Caco-2 (cell line): ENCODE data around the gene SRI. TPM values are rescaled to one million over a fixed set of nuclear protein-coding genes. Genes with fewer than 3 reads are reported as not detected.

Source experiments
- BruUV-seq: library from RNA; stranded (reverse); fragments of 400-500 nt; replicated peaks from 2 replicates; lab custom pipeline; 2021; lab: Mats Ljungman, UMichigan
- CTCF ChIA-PET: fragments of 300-600 bp; sonication (Branson Sonifier 250); formaldehyde crosslinking; loops from one replicate; lab custom pipeline; 2022; ENCODE audit warnings: antibody characterized with exemption; lab: Charles Lee
- POLR2A ChIA-PET: fragments of 300-600 bp; sonication (Branson Sonifier 250); formaldehyde crosslinking; loops from one replicate; lab custom pipeline; 2022; ENCODE audit warnings: antibody characterized with exemption; lab: Charles Lee
- DNase-seq, 2 experiments: peaks; one replicate each; pipeline versions ENCODE4 v3.0.0 to v3.0.0-alpha.2; 2020 to 2022
- H3K27me3 ChIP-seq: replicated peaks from 2 replicates; pipeline ENCODE4 v1.6.0; 2011; ENCODE audit warnings: low read length; ENCODE audit not compliant: control insufficient read depth, insufficient read depth
- H3K36me3 ChIP-seq: 2 replicates; pipeline ENCODE4 v1.5.1; 2011; ENCODE audit warnings: low read length; ENCODE audit not compliant: control insufficient read depth, insufficient read depth
- H3K4me1 ChIP-seq: fragments of 250-450 bp; sonication (Bioruptor Pico); 2 replicates; pipeline ENCODE4 v1.5.1; 2020; ENCODE audit warnings: mild to moderate bottlenecking
- H3K4me3 ChIP-seq: 2 replicates; pipeline ENCODE4 v1.5.1; 2011; ENCODE audit warnings: low read depth, mild to moderate bottlenecking, control low read depth, low read length
- H3K9me3 ChIP-seq: fragments of 250-450 bp; sonication (Bioruptor Pico); 2 replicates; pipeline ENCODE4 v1.5.1; 2020; ENCODE audit warnings: mild to moderate bottlenecking, moderate library complexity
- H3K27ac Mint-ChIP-seq: one replicate; pipeline ENCODE4 v1.8.0; 2022; ENCODE audit warnings: mixed read lengths; ENCODE audit not compliant: unreplicated experiment
- H3K27me3 Mint-ChIP-seq: one replicate; pipeline ENCODE4 v1.8.0; 2022; ENCODE audit warnings: mixed read lengths; ENCODE audit not compliant: insufficient read depth, unreplicated experiment
- H3K36me3 Mint-ChIP-seq: one replicate; pipeline ENCODE4 v1.8.0; 2022; ENCODE audit warnings: mild to moderate bottlenecking, mixed read lengths; ENCODE audit not compliant: insufficient read depth, unreplicated experiment
- H3K4me1 Mint-ChIP-seq: one replicate; pipeline ENCODE4 v1.8.0; 2022; ENCODE audit warnings: low read depth, mixed read lengths; ENCODE audit not compliant: unreplicated experiment
- H3K4me3 Mint-ChIP-seq: one replicate; pipeline ENCODE4 v1.8.0; 2022; ENCODE audit warnings: mild to moderate bottlenecking, moderate library complexity, mixed read lengths; ENCODE audit not compliant: unreplicated experiment
- H3K9me3 Mint-ChIP-seq: one replicate; pipeline ENCODE4 v1.8.0; 2022; ENCODE audit warnings: mixed read lengths; ENCODE audit not compliant: unreplicated experiment
- intact Hi-C: fragments of 100-400 bp; cut with micrococcal nuclease; formaldehyde crosslinking; loops from one replicate; pipeline ENCODE4 v1.10.0; 2022; ENCODE audit not compliant: unreplicated experiment
- total RNA-seq: library from RNA; stranded (reverse); gene quantifications from 2 replicates; pipeline ENCODE4 v1.2.3, GENCODE V29; 2022
- TF ChIP-seq, protein P1 (sequence below), 2 experiments: fragments of 200-600 bp in 1 of 2; IDR thresholded peaks; 1 replicate in 1 of 2; 2 replicates in 1 of 2; pipeline versions ENCODE4 v1.5.1 to v1.8.0; 2011 to 2022; ENCODE audit warnings: antibody characterized with exemption in 1 of 2, control low read depth in 1 of 2, inconsistent platforms in 1 of 2, low read depth in 1 of 2, low read length in 1 of 2, mild to moderate bottlenecking in 1 of 2, moderate library complexity in 1 of 2; ENCODE audit not compliant: insufficient read depth in 1 of 2, severe bottlenecking in 1 of 2, unreplicated experiment in 1 of 2

The SRI gene
- total RNA-seq, 1 experiment from 2014 or later: 103 TPM

DNA sequence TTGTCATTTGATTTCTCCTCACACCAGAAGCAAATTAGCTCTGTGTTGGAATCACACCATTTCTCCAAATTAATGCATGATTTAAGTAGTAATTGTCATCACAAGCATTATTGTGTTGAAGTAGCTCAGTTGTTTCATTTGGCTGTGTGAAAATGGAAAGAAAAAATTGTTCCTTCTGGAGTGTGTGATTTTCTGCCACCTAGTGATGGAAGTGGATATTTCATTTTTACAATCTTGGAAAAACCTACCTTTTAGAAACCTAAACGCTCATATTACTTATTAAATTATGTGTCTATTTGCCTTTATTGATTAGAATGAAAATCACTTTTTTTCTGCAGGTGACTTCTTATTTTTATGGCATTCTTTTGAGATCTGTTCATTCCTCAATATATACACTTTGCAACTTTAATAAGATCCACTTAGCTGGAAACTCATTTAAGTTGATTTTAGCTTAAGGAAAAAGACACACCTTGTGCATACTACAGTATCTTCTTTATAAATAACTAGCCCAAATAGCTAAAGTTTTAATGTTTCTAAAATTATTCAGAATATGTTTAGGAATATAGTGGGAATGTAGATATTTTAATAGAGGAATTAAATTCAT lies 50.0 kb downstream of the SRI start:
- H3K36me3 Mint-ChIP-seq: no peaks in the 10 kb centered on the region
- no peaks in the 10 kb centered on the region for H3K27me3 ChIP-seq
- H3K9me3 ChIP-seq: no peaks in the 10 kb centered on the region
- H3K36me3 ChIP-seq: no peaks in the 10 kb centered on the region
- POLR2A ChIA-PET: no interaction called here
- H3K9me3 Mint-ChIP-seq: no peaks in the 10 kb centered on the region
- BruUV-seq: no TSS peak
- H3K27me3 Mint-ChIP-seq: no peaks in the 10 kb centered on the region
- intact Hi-C loops: loop anchor here (1.0 to 2.0 kb wide), 3 partner anchors 19 to 372 kb away; no protein-coding TSS in a partner anchor
- no peak overlapping the region for H3K4me3 Mint-ChIP-seq
- CTCF ChIA-PET: interaction anchor here (0.8 to 1.0 kb wide), 2 partner anchors 11 to 372 kb away, joined by 3 read pairs; no protein-coding TSS in a partner anchor
- peak in 1 of 2 experiments; percentile 13 for DNase-seq
- no peak overlapping the region for H3K4me3 ChIP-seq
- no peaks in the 10 kb centered on the region for H3K4me1 ChIP-seq
- no peak overlapping the region for H3K27ac Mint-ChIP-seq
- TF ChIP-seq, protein P1, sequence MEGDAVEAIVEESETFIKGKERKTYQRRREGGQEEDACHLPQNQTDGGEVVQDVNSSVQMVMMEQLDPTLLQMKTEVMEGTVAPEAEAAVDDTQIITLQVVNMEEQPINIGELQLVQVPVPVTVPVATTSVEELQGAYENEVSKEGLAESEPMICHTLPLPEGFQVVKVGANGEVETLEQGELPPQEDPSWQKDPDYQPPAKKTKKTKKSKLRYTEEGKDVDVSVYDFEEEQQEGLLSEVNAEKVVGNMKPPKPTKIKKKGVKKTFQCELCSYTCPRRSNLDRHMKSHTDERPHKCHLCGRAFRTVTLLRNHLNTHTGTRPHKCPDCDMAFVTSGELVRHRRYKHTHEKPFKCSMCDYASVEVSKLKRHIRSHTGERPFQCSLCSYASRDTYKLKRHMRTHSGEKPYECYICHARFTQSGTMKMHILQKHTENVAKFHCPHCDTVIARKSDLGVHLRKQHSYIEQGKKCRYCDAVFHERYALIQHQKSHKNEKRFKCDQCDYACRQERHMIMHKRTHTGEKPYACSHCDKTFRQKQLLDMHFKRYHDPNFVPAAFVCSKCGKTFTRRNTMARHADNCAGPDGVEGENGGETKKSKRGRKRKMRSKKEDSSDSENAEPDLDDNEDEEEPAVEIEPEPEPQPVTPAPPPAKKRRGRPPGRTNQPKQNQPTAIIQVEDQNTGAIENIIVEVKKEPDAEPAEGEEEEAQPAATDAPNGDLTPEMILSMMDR (IDR thresholded peaks at IDR 0.05; ENCODE audit: insufficient read depth in 1 of 2, low read depth in 1 of 2, low read length in 1 of 2, severe bottlenecking in 1 of 2, unreplicated experiment in 1 of 2): peak in 1 of 2 experiments; percentile 54
- H3K4me1 Mint-ChIP-seq: no peaks in the 10 kb centered on the region

DNA sequence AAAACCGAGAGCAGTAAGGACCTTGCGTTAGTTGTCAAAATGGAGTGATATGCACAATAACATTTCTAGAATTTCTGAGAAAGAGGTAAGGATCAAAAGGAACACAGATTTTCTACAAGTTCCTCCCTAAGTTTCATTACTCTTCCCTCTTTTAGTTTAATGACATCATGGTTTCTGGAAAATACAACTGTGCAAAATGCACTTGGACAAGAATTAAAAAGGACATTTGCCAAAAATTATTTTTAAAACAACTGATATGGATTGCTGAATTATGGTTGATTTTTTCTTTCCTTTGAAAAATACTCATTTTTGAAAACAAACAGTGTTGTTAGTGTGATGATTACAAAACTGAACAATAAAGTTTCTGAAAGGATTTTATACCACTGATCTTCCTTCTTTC lies 52.1 kb downstream of the SRI start:
- Mint-ChIP-seq H3K27me3 (no peaks in the 10 kb centered on the region), H3K36me3 (no peaks in the 10 kb centered on the region), H3K27ac (no peak overlapping the region), H3K4me1 (no peaks in the 10 kb centered on the region), H3K9me3 (no peaks in the 10 kb centered on the region), H3K4me3 (no peak overlapping the region)
- Histone ChIP-seq H3K36me3 (no peaks in the 10 kb centered on the region), H3K27me3 (no peaks in the 10 kb centered on the region), H3K4me1 (no peaks in the 10 kb centered on the region), H3K9me3 (no peaks in the 10 kb centered on the region), H3K4me3 (no peak overlapping the region)
- intact Hi-C loops: loop anchor here (2.0 kb wide), 1 partner anchor 27 kb away; no protein-coding TSS in a partner anchor
- DNase-seq: no peak
- no TSS peak for BruUV-seq
- ChIA-PET CTCF (no interaction called here), POLR2A (no interaction called here)
- TF ChIP-seq, protein P1 (IDR thresholded peaks at IDR 0.05; ENCODE audit: insufficient read depth in 1 of 2, low read depth in 1 of 2, low read length in 1 of 2, severe bottlenecking in 1 of 2, unreplicated experiment in 1 of 2): no peak

DNA sequence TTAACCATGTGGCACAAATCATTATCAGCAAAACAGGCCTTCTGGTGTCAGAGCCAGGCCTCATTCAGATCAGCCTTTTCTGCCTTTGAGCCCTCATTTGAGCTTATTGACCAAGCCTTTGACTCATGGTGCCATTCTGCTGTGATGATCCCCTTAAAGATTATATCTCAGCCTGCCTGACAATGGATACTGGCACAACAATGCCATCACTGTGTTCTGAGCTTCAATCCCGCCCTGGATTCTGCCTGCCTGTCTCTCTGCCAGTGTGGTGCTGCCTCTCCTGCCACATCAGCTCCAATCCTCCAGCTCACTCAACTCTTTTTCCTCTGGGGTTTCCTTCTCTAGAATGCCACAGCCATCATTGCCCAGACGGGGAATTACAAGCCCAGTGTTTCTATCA lies 52.6 kb downstream of the SRI start:
- H3K4me1 Mint-ChIP-seq: no peaks in the 10 kb centered on the region
- no TSS peak for BruUV-seq
- Histone ChIP-seq H3K4me3 (no peak overlapping the region), H3K36me3 (no peaks in the 10 kb centered on the region), H3K27me3 (no peaks in the 10 kb centered on the region), H3K9me3 (no peaks in the 10 kb centered on the region), H3K4me1 (no peaks in the 10 kb centered on the region)
- CTCF ChIA-PET: no interaction called here
- DNase-seq: no peak
- no peaks in the 10 kb centered on the region for H3K9me3 Mint-ChIP-seq
- no peaks in the 10 kb centered on the region for H3K27me3 Mint-ChIP-seq
- H3K4me3 Mint-ChIP-seq: no peak overlapping the region
- TF ChIP-seq, protein P1 (IDR thresholded peaks at IDR 0.05; ENCODE audit: insufficient read depth in 1 of 2, low read depth in 1 of 2, low read length in 1 of 2, severe bottlenecking in 1 of 2, unreplicated experiment in 1 of 2): no peak
- POLR2A ChIA-PET: no interaction called here
- intact Hi-C loops: no loop called here
- no peak overlapping the region for H3K27ac Mint-ChIP-seq
- no peaks in the 10 kb centered on the region for H3K36me3 Mint-ChIP-seq
